Measurements from ENCODE around the gene AJAP1.

DNA sequence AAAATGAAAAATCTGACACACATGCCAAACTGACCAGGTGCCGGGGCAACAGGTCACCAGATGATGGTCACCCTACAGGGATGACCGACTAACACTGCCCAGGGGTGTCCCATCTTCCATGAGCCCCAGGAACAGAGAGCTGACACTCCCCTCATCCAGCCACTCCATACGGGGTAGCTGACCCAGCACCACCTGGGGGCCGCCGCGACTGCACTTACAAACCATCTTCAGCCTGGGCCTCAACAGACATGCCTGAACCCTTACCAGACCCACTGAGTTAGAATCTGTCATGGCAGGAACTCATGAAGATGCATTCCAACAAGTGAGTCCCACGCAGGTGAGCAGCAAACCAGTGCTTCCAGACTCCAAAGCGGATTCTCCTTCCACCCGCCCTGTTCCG is 31.6 kb upstream of the AJAP1 start:
- TF ChIP-seq CTCF (IDR thresholded peaks at IDR 0.05; ENCODE audit: low read depth, low read length) (no peak), EZH2phosphoT487 (IDR thresholded peaks at IDR 0.05; ENCODE audit: low read depth) (no peak)

Measured in OCI-LY3 (cell line).